Jurkat, Clone E6-1 (cell line): ENCODE results near the gene DPH5.
"Not testable (repeated sequence)": the region's sequence is repeated elsewhere in the genome, so short reads cannot be mapped to it uniquely, and the experiment has no call there.

ENCODE experiments used
- DNase-seq: peaks from one replicate; pipeline ENCODE4 v3.0.0-alpha.2; 2011; ENCODE audit warnings: low read depth, low spot score
- H3K4me3 ChIP-seq: 2 replicates; pipeline ENCODE4 v1.5.1; 2011; ENCODE audit warnings: mild to moderate bottlenecking, low read length, control low read depth, moderate library complexity

The DPH5 gene

GRCh38 chr1:100950337-100950736 lies 75.2 kb downstream of the DPH5 start:
- H3K4me3 ChIP-seq: no peak overlapping the region
- no peak for DNase-seq

GRCh38 chr1:100949515-100950158 lies 75.9 kb downstream of the DPH5 start:
- H3K4me3 ChIP-seq: peak overlapping the region; percentile 21; the same call in 1 of the 2 replicates
- DNase-seq: peak; percentile 89

- H3K4me3 ChIP-seq: peak overlapping the region; percentile 21; the same call in 1 of the 2 replicates
- DNase-seq: peak; percentile 59
Observed at GRCh38 chr1:100948721-100949405, 76.7 kb downstream of the DPH5 start.

GRCh38 chr1:100947816-100948215 lies 77.8 kb downstream of the DPH5 start:
- not testable (repeated sequence) for H3K4me3 ChIP-seq, DNase-seq

GRCh38 chr1:100946064-100946463 lies 79.5 kb downstream of the DPH5 start:
- DNase-seq, H3K4me3 ChIP-seq: not testable (repeated sequence)

- DNase-seq: no peak
- no peak overlapping the region for H3K4me3 ChIP-seq
Observed at GRCh38 chr1:100943533-100943932, 82.1 kb downstream of the DPH5 start.

- H3K4me3 ChIP-seq: no peak overlapping the region
- DNase-seq: no peak
Observed at GRCh38 chr1:100942304-100943046, 83.1 kb downstream of the DPH5 start.

- no peak overlapping the region for H3K4me3 ChIP-seq
- no peak for DNase-seq
Observed at GRCh38 chr1:100941580-100942216, 83.9 kb downstream of the DPH5 start.

- no peak for DNase-seq
- no peak overlapping the region for H3K4me3 ChIP-seq
Observed at GRCh38 chr1:100941098-100941527, 84.5 kb downstream of the DPH5 start.
